GM21381 (cell line): ENCODE measurements around the gene NKX1-1.
"Not testable (repeated sequence)": the region's sequence is repeated elsewhere in the genome, so short reads cannot be mapped to it uniquely, and the experiment has no call there.

Source experiments
- ATAC-seq: cut with Tn5 transposase; IDR thresholded peaks from one replicate; pipeline ENCODE4 v1.9.1; 2021; ENCODE audit warnings: mild to moderate bottlenecking, moderate library complexity; ENCODE audit not compliant: unreplicated experiment

Gene NKX1-1

GRCh38 chr4:1405636-1406393 lies 427 bp downstream of the NKX1-1 start:
- no peak for ATAC-seq

DNA sequence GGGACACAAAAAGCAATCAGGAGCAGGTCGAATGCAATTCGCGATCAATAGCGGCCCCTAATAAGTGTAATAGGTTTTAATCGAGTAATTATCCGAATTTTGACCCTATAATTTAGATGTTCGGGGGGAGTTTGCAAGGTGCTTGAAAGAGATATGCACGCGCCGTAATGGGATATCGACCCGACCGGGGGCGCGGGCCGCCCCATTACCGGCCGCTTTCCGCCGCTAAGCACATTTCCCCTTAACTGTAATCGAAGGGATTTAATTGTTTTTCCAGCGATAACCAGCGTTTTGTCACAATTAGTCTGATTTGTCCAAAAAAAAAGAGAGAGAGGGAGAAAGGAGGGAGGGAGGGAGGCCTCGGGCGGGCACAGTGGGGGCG lies 997 bp downstream of the NKX1-1 start:
- no peak for ATAC-seq

DNA sequence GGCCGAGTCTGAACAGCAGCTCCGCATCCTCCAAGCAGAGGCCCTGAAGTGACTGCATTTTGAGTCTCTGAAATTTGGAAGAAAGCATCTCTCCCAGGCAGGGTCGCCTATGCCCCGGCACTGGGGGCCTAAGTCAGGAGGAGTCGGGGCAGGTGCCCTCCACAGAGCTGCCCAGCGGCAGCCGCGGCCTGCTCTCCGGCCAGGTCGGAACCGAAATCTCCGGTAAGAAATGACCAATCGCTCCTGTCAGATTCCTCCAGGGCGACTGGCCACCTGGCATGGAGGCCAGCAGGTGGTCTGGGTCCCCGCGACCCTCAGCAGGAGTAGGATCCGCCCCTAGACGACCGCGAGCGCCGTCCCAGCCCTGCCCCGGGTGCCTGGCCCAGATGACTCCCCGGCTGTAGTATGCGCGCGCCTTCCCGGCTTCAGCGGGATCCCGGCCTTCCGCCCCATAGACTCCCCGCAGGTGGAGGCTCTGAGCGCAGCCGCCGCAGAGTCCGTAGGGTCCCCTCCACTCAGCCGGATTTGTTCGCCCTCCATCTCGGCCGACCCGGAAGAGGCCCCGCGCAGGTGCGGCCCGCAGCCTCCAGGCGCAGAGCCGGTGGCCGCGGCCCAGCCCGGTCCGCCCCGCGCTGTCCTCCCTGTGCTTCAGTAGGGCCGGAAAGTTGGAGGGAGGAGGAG lies 1.5 kb downstream of the NKX1-1 start:
- ATAC-seq: no peak

DNA sequence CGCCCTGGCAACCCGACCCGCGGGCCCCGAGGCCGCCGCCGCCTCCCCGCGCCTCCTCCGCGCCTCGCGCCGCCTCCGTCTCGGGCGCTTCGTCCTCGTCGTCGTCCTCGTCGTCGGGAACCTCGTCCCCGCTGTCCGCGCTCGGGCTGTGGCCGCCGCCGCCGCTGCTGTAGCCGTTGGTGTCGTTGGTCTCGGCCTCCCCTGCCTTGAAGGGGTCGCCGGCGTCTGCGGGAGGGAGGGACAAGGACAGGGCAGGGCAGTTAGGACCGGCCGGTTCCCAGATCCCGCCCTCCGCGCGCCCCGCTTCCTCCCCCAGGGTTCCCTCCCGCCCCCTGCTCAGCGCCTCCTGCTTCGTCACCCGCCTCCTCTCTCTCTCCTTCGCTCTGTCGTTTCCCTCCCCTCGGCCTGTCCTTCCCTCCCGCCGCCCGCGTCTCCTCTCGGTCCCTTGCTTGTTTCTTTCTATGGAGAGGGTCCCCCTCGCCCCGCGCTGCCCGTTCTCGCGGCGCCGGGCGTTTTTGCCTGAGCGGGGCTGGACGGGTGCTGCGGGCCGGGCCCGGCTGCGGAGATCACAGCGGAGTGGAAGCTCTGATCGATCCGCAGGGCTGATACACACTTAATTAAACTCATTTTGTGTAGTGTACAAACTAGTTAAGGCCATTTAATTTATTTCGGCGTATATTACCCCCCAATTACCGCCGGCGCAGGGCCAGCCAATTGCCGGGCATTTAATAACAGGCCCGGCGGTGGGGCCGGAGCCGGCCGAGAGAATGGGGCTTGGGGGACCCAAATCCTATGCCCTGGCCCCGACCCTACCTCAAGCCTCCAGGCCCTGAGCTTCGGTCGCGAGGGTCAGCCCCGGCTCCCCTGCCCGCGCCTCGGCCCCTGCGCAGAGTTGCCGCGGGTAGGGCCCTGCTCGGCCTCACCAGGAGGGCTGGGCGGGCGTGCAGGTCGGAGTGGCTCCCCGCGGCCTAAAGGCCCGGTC lies 2.4 kb downstream of the NKX1-1 start:
- no peak for ATAC-seq

- ATAC-seq: no peak
Measured at GRCh38 chr4:1403177-1403583, 3.1 kb downstream of the NKX1-1 start.

- no peak for ATAC-seq
Measured at GRCh38 chr4:1402516-1403091, 3.6 kb downstream of the NKX1-1 start.

DNA sequence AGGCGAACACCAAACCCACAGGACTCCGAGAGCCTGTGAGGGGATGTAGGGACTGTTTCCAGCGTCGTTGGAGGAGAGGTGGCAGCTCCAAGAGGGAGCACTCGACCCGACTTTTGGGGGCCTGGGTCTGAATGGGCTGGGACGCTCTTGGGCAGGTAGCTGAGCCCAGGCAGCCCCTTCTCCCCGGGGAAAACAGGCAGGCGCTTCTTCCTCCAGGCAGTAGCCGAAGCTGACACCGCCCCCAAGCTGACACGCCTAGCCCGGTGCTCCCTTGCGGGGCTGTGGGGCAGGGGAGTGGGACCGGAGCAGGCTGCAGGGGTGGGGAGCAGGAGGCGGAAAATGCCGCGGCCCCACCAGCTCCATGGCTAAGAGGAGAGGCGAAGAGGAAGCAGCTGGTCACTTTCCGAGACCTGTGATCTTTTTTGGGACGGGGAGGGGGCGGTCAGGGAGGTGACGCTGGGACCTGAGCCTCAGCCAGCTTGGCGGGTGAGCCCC lies 4.2 kb downstream of the NKX1-1 start:
- no peak for ATAC-seq

DNA sequence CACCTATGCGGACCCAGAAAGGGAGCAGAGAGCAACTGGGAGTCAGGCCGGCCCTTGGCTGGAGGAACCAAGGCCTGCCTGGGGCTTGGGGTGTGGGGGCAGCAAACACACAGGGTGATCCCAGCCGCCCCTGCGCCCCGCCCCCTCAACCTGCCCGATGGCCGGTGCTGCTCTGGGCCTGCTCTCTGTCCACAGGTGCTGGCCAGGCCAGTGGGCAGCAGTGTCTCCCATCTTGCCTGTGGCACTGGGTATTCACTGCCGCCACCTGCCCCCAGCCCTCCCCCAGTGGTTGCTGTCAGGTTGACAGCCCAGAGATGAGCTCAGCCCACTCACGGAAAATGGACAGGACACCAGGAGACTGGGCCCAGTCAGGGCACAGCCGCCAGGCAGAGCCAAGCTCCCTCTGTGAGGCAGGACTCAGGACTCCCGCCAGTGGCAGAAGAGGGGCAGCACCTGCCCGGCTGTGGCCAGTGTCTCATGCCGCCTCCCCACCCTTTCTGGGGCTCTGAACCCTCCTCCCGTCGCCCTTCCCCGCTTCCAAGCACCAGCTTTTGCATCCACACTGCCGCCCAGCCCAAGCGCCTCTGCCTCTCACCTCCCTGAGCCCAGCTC lies 4.7 kb downstream of the NKX1-1 start:
- no peak for ATAC-seq

DNA sequence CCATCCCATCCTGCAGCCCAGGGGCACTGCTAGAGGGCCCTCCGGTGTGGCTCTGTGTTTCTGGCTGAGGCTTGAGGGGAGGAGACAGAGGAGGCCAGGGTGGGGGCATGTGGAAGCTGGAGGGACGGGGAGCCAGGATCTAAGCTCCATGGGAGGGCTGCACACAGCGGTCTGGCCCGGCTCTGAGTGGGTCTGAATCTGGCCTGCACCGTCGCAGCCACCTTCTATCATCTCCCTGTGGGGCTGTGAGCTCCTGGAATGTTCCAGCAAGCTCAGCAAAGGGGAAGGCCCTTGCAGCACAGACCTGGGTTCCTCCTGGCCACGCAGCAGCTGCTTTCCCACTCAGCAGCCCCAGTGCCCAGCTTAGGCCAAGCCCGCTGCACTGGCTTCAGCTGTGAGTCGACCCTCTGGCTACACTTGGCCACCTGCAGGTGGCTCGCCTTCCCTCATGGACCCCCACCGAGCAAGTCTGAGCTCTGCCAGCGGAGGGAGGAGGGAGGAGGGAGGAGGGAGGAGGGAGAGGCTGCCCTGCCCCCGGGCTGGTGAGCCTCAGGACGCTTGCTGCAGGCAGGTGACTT lies 5.3 kb downstream of the NKX1-1 start:
- ATAC-seq: no peak

DNA sequence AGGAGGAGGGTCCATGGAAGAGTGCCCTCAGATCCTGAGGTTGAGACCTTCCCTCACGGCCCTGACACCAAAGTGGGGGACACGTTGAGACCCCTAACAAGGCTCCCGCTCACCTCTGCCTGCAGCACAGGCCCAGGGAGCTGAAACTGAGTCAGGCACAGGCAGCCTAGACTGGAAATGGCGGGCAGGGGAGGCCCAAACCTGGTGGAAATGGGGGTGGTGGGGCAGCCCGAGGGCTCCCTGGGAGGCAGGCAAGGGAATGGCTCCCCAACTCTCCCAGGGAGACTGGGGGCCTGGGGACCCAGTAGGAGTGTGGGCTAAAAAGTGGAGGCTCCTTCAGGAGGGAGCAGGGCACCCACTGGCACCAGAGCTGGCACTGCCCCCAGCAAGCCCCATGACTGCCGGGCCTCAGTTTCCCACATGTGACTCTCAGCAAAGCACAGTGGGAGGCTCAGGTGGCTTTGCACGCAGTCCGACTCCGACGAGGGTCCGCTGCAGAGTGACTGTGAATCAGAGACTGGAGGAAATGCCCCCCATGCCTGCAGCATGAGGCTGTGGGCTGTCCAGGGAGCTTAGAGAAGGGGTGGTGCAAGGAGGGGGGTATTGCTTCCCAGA lies 5.9 kb downstream of the NKX1-1 start:
- no peak for ATAC-seq

DNA sequence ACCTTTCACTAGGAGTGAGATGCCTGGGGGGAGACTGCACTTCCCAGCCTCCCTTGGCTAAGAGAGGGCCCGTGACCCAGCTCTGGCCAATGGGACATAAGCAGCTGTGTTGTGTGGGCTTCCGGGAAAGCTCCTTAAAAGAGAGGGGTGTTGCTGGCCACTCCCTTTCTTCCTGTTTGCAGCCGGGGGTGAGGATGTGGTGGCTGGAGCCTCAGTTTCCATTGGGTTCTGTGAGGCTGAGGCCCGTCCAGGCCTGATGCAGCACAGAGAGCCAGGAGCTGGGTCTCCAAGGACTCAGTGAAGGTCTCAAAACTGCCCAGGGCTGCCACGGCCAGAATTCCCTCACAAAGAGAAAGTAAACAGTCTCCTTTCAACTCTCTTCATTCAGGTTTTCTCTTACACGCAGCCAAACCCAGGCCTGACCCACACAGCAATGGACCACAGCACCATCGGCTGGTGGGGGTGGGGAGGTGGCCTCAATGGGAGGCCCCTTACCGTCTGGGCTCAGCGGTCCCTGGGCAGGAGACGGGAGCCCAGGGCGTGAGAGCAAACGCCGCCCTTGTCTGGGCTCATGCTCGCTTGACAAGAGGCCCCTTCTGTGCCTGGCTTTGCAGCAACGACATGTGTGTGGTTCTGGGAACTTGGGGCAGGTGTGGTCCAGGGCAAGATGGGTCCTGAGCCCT lies 6.6 kb downstream of the NKX1-1 start:
- no peak for ATAC-seq

- ATAC-seq: no peak
Measured at GRCh38 chr4:1398681-1399507, 7.3 kb downstream of the NKX1-1 start.

GRCh38 chr4:1396806-1397455 lies 9.3 kb downstream of the NKX1-1 start:
- ATAC-seq: no peak

GRCh38 chr4:1395941-1396805 lies 10.1 kb downstream of the NKX1-1 start:
- ATAC-seq: no peak

GRCh38 chr4:1395389-1395820 lies 10.8 kb downstream of the NKX1-1 start:
- ATAC-seq: not testable (repeated sequence)

- ATAC-seq: not testable (repeated sequence)
Measured at GRCh38 chr4:1394554-1395388, 11.5 kb downstream of the NKX1-1 start.
